ENCODE measurements around the gene EGF. TPM values are rescaled to one million over a fixed set of nuclear protein-coding genes. Genes with fewer than 3 reads are reported as not detected.

EGF gene
- total RNA-seq, 1 experiment from 2014 or later, result 0.25 TPM

DNA sequence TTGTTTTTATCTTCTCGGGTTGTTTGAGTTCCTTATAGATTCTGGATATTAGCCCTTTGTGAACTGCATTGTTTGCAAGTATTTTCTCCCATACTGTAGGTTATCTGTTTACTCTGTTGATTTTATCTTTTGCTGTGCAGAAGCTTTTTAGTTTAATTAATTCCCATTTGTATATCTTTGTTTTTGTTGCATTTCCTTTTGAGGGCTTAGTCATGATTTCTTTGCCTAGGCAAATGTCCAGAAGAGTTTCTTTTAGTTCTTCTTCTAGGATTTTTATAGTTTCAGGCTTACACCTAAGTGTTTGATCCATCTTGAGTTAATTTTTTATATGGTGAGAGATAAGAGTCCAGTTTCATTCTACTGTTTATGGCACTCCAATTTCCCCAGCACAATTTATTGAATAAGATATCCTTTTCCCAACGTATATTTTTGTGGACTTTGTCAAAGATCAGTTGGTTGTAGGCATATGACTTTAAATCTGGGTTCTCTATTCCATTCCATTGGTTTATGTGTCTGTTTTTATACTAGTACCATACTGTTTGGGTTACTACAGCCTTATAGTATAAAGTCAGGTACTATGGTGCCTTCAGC lies 54.3 kb downstream of the EGF start:
- intact Hi-C loops (cut with micrococcal nuclease; ENCODE audit: unreplicated experiment), result no loop called here
- Histone ChIP-seq H3K36me3 (ENCODE audit: control insufficient read depth, insufficient read depth, low read length) (no peaks in the 10 kb centered on the region), H3K9me3 (no peaks in the 10 kb centered on the region), H3K4me1 (peaks cover 7% of the 10 kb centered on the region; the same call in 1 of the 2 replicates), H3K4me3 (ENCODE audit: low read depth, low read length) (no peak overlapping the region), H3K27me3 (replicated peaks; ENCODE audit: control insufficient read depth, insufficient read depth, low read length) (no peaks in the 10 kb centered on the region)
- no peaks in the 10 kb centered on the region for H3K9me3 Mint-ChIP-seq (ENCODE audit: unreplicated experiment)
- H3K27me3 Mint-ChIP-seq (ENCODE audit: insufficient read depth, unreplicated experiment), result no peaks in the 10 kb centered on the region
- DNase-seq, result no peak
- H3K4me3 Mint-ChIP-seq (ENCODE audit: unreplicated experiment), result no peak overlapping the region
- ChIA-PET POLR2A (no interaction called here), CTCF (no interaction called here)
- no TSS peak for BruUV-seq (replicated peaks)
- peaks cover 6% of the 10 kb centered on the region for H3K36me3 Mint-ChIP-seq (ENCODE audit: insufficient read depth, unreplicated experiment)
- H3K27ac Mint-ChIP-seq (ENCODE audit: unreplicated experiment), result no peak overlapping the region
- H3K4me1 Mint-ChIP-seq (ENCODE audit: low read depth, unreplicated experiment), result peaks cover 6% of the 10 kb centered on the region
- TF ChIP-seq, protein P1, sequence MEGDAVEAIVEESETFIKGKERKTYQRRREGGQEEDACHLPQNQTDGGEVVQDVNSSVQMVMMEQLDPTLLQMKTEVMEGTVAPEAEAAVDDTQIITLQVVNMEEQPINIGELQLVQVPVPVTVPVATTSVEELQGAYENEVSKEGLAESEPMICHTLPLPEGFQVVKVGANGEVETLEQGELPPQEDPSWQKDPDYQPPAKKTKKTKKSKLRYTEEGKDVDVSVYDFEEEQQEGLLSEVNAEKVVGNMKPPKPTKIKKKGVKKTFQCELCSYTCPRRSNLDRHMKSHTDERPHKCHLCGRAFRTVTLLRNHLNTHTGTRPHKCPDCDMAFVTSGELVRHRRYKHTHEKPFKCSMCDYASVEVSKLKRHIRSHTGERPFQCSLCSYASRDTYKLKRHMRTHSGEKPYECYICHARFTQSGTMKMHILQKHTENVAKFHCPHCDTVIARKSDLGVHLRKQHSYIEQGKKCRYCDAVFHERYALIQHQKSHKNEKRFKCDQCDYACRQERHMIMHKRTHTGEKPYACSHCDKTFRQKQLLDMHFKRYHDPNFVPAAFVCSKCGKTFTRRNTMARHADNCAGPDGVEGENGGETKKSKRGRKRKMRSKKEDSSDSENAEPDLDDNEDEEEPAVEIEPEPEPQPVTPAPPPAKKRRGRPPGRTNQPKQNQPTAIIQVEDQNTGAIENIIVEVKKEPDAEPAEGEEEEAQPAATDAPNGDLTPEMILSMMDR (IDR thresholded peaks at IDR 0.05; ENCODE audit: insufficient read depth in 1 of 2, low read depth in 1 of 2, low read length in 1 of 2, severe bottlenecking in 1 of 2, unreplicated experiment in 1 of 2), result no peak

DNA sequence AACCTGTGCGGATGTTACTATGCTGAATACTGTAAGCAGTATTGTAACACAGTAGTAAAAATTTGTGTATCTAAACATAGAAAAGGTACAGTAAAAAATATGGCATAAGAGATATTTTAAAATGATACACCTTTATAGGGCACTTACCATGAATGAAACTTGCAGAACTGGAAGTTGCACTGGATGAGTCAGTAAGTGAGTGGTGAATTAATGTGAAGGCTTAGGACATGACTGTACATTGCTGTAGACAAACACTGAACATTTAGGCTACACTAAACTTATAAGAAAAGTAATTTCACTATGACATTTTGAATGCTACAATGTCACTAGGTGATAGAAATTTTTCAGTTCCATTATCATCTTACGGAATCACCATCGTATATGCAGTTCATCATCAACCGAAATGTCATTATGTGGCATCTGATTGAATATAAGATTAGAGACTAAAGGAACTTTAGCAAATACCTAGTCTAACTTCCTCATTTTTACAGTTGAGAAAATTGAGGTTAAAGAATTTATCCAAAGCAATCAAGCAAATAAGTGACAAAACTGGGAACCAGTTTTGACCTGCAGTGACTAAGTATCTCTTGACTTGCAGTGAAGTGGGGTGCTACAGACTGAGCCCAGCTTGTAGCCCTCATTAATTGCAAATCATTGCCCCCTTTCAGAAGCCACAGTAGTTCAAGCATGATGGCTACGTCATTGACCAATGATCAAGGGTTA lies 55.3 kb downstream of the EGF start:
- Mint-ChIP-seq H3K36me3 (ENCODE audit: insufficient read depth, unreplicated experiment) (peaks cover 6% of the 10 kb centered on the region), H3K9me3 (ENCODE audit: unreplicated experiment) (no peaks in the 10 kb centered on the region), H3K4me3 (ENCODE audit: unreplicated experiment) (no peak overlapping the region), H3K27ac (ENCODE audit: unreplicated experiment) (no peak overlapping the region), H3K4me1 (ENCODE audit: low read depth, unreplicated experiment) (peaks cover 13% of the 10 kb centered on the region), H3K27me3 (ENCODE audit: insufficient read depth, unreplicated experiment) (no peaks in the 10 kb centered on the region)
- ChIA-PET CTCF (no interaction called here), POLR2A (no interaction called here)
- peaks cover 16% of the 10 kb centered on the region; the same call in 1 of the 2 replicates for H3K4me1 ChIP-seq
- intact Hi-C loops (cut with micrococcal nuclease; ENCODE audit: unreplicated experiment), result no loop called here
- no peak overlapping the region for H3K4me3 ChIP-seq (ENCODE audit: low read depth, low read length)
- no TSS peak for BruUV-seq (replicated peaks)
- TF ChIP-seq, protein P1 (IDR thresholded peaks at IDR 0.05; ENCODE audit: insufficient read depth in 1 of 2, low read depth in 1 of 2, low read length in 1 of 2, severe bottlenecking in 1 of 2, unreplicated experiment in 1 of 2), result no peak
- no peak for DNase-seq
- no peaks in the 10 kb centered on the region for H3K9me3 ChIP-seq
- no peaks in the 10 kb centered on the region for H3K27me3 ChIP-seq (replicated peaks; ENCODE audit: control insufficient read depth, insufficient read depth, low read length)
- no peaks in the 10 kb centered on the region for H3K36me3 ChIP-seq (ENCODE audit: control insufficient read depth, insufficient read depth, low read length)

DNA sequence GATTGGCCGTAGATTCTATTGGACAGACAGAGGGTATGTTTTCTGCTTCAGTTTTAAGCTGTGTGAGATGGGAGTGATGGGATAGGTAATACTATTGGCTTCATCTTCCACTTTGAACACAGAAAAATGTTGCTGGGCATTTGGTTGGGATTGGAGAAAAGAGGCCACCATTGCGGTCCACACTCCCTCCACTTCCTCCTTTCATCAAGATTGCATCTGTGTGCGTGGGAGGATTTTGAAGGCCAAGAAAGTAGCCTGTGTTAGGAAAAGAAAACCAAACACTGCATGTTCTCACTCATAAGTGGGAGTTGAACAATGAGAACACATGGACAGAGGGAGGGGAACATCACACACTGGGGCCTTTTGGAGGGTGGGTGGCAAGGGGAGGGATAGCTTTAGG lies 56.4 kb downstream of the EGF start:
- intact Hi-C loops (cut with micrococcal nuclease; ENCODE audit: unreplicated experiment), result no loop called here
- Histone ChIP-seq H3K27me3 (replicated peaks; ENCODE audit: control insufficient read depth, insufficient read depth, low read length) (no peaks in the 10 kb centered on the region), H3K36me3 (ENCODE audit: control insufficient read depth, insufficient read depth, low read length) (no peaks in the 10 kb centered on the region), H3K9me3 (no peaks in the 10 kb centered on the region), H3K4me3 (ENCODE audit: low read depth, low read length) (no peak overlapping the region), H3K4me1 (peaks cover 19% of the 10 kb centered on the region; the same call in 1 of the 2 replicates)
- H3K27me3 Mint-ChIP-seq (ENCODE audit: insufficient read depth, unreplicated experiment), result no peaks in the 10 kb centered on the region
- BruUV-seq (replicated peaks), result no TSS peak
- TF ChIP-seq, protein P1 (IDR thresholded peaks at IDR 0.05; ENCODE audit: insufficient read depth in 1 of 2, low read depth in 1 of 2, low read length in 1 of 2, severe bottlenecking in 1 of 2, unreplicated experiment in 1 of 2), result no peak
- no peak overlapping the region for H3K27ac Mint-ChIP-seq (ENCODE audit: unreplicated experiment)
- H3K4me3 Mint-ChIP-seq (ENCODE audit: unreplicated experiment), result no peak overlapping the region
- H3K9me3 Mint-ChIP-seq (ENCODE audit: unreplicated experiment), result no peaks in the 10 kb centered on the region
- peaks cover 6% of the 10 kb centered on the region for H3K36me3 Mint-ChIP-seq (ENCODE audit: insufficient read depth, unreplicated experiment)
- CTCF ChIA-PET, result no interaction called here
- POLR2A ChIA-PET, result no interaction called here
- H3K4me1 Mint-ChIP-seq (ENCODE audit: low read depth, unreplicated experiment), result peaks cover 21% of the 10 kb centered on the region
- DNase-seq, result no peak
